KMS-11 (cell line): ENCODE measurements around the gene RHBDD2.

Source experiments
- H2AFZ ChIP-seq: fragments of 200-600 bp; sonication (generic); 2 replicates; pipeline ENCODE4 v1.6.1; 2016; ENCODE audit warnings: antibody characterized with exemption, mixed run types, low read depth
- H3K27ac ChIP-seq: fragments of 200-600 bp; sonication (generic); 2 replicates; pipeline ENCODE4 v1.6.1; 2016; ENCODE audit warnings: mild to moderate bottlenecking, mixed run types
- H3K27me3 ChIP-seq: fragments of 200-600 bp; sonication (generic); 2 replicates; pipeline ENCODE4 v1.6.1; 2017; ENCODE audit warnings: mild to moderate bottlenecking, low read depth, mixed run types, moderate library complexity; ENCODE audit not compliant: insufficient read depth
- H3K36me3 ChIP-seq: fragments of 200-600 bp; sonication (generic); 2 replicates; pipeline ENCODE4 v1.6.1; 2017; ENCODE audit warnings: mild to moderate bottlenecking, mixed run types; ENCODE audit not compliant: insufficient read depth
- H3K4me1 ChIP-seq: fragments of 200-600 bp; sonication (generic); 2 replicates; pipeline ENCODE4 v1.6.1; 2016; ENCODE audit warnings: mild to moderate bottlenecking, low read depth, mixed run types; ENCODE audit not compliant: poor library complexity, severe bottlenecking
- H3K4me2 ChIP-seq: fragments of 200-600 bp; sonication (generic); 2 replicates; pipeline ENCODE4 v1.7.0; 2016; ENCODE audit warnings: mild to moderate bottlenecking, mixed run types
- H3K4me3 ChIP-seq: fragments of 200-600 bp; sonication (generic); IDR thresholded peaks from 2 replicates; pipeline ENCODE4 v1.6.1; 2017; ENCODE audit warnings: low read depth, low read length, mixed read lengths; ENCODE audit not compliant: insufficient read depth
- H3K79me2 ChIP-seq: fragments of 200-600 bp; sonication (generic); 2 replicates; pipeline ENCODE4 v1.6.1; 2016; ENCODE audit warnings: low read depth, mixed run types; ENCODE audit not compliant: insufficient read depth
- H3K9ac ChIP-seq: fragments of 200-600 bp; sonication (generic); 2 replicates; pipeline ENCODE4 v1.6.1; 2016; ENCODE audit warnings: mild to moderate bottlenecking, mixed run types
- H4K20me1 ChIP-seq: fragments of 200-600 bp; sonication (generic); 2 replicates; pipeline ENCODE4 v1.6.1; 2016; ENCODE audit warnings: mild to moderate bottlenecking, mixed run types; ENCODE audit not compliant: insufficient read depth
- CTCF ChIP-seq: fragments of 200-600 bp; sonication (generic); conservative IDR thresholded peaks from 2 replicates; pipeline ENCODE4 v1.6.1; 2017; ENCODE audit warnings: low read depth, mild to moderate bottlenecking, antibody characterized with exemption, low read length, moderate library complexity, mixed read lengths

The RHBDD2 gene

GRCh38 chr7:75922966-75923603 is 44.3 kb downstream of the RHBDD2 start:
- no peaks in the 10 kb centered on the region for H4K20me1 ChIP-seq
- no peak overlapping the region for H3K4me3 ChIP-seq
- H3K4me2 ChIP-seq, result no peak overlapping the region
- H3K27me3 ChIP-seq, result no peaks in the 10 kb centered on the region
- H3K4me1 ChIP-seq, result peaks cover 7% of the 10 kb centered on the region
- no peak for TF ChIP-seq CTCF
- no peak overlapping the region for H3K9ac ChIP-seq
- peaks cover 12% of the 10 kb centered on the region; the same call in 1 of the 2 replicates for H3K79me2 ChIP-seq
- H3K36me3 ChIP-seq, result no peaks in the 10 kb centered on the region
- H3K27ac ChIP-seq, result no peak overlapping the region
- no peak overlapping the region for H2AFZ ChIP-seq

GRCh38 chr7:75924256-75924655 is 45.4 kb downstream of the RHBDD2 start:
- Histone ChIP-seq H3K4me1 (peaks cover 7% of the 10 kb centered on the region), H3K4me3 (no peak overlapping the region), H2AFZ (no peak overlapping the region), H3K9ac (no peak overlapping the region), H3K79me2 (0 out of 2 replicates have a peak, but pooled peaks cover 7% of the 10 kb centered on the region), H4K20me1 (no peaks in the 10 kb centered on the region), H3K4me2 (no peak overlapping the region), H3K36me3 (no peaks in the 10 kb centered on the region), H3K27me3 (no peaks in the 10 kb centered on the region), H3K27ac (no peak overlapping the region)
- no peak for TF ChIP-seq CTCF

- Histone ChIP-seq H3K4me1 (peaks cover 7% of the 10 kb centered on the region), H3K4me2 (no peak overlapping the region), H3K79me2 (0 out of 2 replicates have a peak, but pooled peaks cover 7% of the 10 kb centered on the region), H3K36me3 (no peaks in the 10 kb centered on the region), H3K27me3 (no peaks in the 10 kb centered on the region), H3K27ac (no peak overlapping the region), H3K9ac (no peak overlapping the region), H2AFZ (no peak overlapping the region), H3K4me3 (no peak overlapping the region), H4K20me1 (no peaks in the 10 kb centered on the region)
- TF ChIP-seq CTCF, result no peak
Measured at GRCh38 chr7:75924889-75925288, 46.1 kb downstream of the RHBDD2 start.

- H2AFZ ChIP-seq, result no peak overlapping the region
- no peaks in the 10 kb centered on the region for H3K27me3 ChIP-seq
- H3K4me2 ChIP-seq, result no peak overlapping the region
- H3K4me3 ChIP-seq, result no peak overlapping the region
- H3K79me2 ChIP-seq, result peaks cover 2% of the 10 kb centered on the region; the same call in 1 of the 2 replicates
- peaks cover 7% of the 10 kb centered on the region for H3K4me1 ChIP-seq
- H3K27ac ChIP-seq, result no peak overlapping the region
- no peak overlapping the region for H3K9ac ChIP-seq
- no peaks in the 10 kb centered on the region for H3K36me3 ChIP-seq
- no peak for TF ChIP-seq CTCF
- no peaks in the 10 kb centered on the region for H4K20me1 ChIP-seq
Measured at GRCh38 chr7:75925717-75926435, 47.0 kb downstream of the RHBDD2 start.
